Renal cortex interstitium (tissue), 3 donors: ENCODE results near the gene KEL. TPM values are rescaled to one million over a fixed set of nuclear protein-coding genes. Genes with fewer than 3 reads are reported as not detected.

Experiments used
- polyA plus RNA-seq, 3 donors: library from polyadenylated mRNA; unstranded; fragments of 120-200 nt; gene quantifications; one replicate each; pipeline ENCODE4 v1.2.1, GENCODE V29; 2013; ENCODE audit not compliant: insufficient read length in 3 of 3

KEL gene
- polyA plus RNA-seq, 3 donors: 2.1 to 3.7 (median 2.6) TPM

Other genes with a start within 250 kb of the KEL start
- not detected for gene PRSS1, start 212.9 kb downstream of the KEL start, polyA plus RNA-seq
- gene PRSS2, start 191.4 kb downstream of the KEL start, polyA plus RNA-seq: not detected
- 10 to 100 TPM; 17.3 to 23.9 (median 23.5) TPM for gene EPHB6, start 107.3 kb downstream of the KEL start, polyA plus RNA-seq
- 10 to 100 TPM in 2 of 3 donors, 1 to 10 TPM in 1; 9.1 to 21.6 (median 10.4) TPM for gene TRPV6, start 76.6 kb downstream of the KEL start, polyA plus RNA-seq
- gene TRPV5, start 28.6 kb downstream of the KEL start, polyA plus RNA-seq: 1 to 10 TPM in 1 of 3 donors, under 1 TPM in 2; 0.72 to 1.5 (median 0.80) TPM
- 1 to 10 TPM in 1 of 3 donors, under 1 TPM in 2; 0.54 to 1.4 (median 0.66) TPM for gene LLCFC1, start 22.9 kb downstream of the KEL start, polyA plus RNA-seq
- not detected for gene OR9A2, start 64.8 kb upstream of the KEL start, polyA plus RNA-seq
- gene OR6V1, start 90.0 kb upstream of the KEL start, polyA plus RNA-seq: not detected
- not detected for gene PIP, start 169.7 kb upstream of the KEL start, polyA plus RNA-seq
- not detected for gene TAS2R39, start 221.1 kb upstream of the KEL start, polyA plus RNA-seq